H1 (cell line): Measurements from ENCODE around the gene DSG2. TPM values are rescaled to one million over a fixed set of nuclear protein-coding genes. Genes with fewer than 3 reads are reported as not detected.

Source experiments
- CTCF ChIA-PET: fragments of 300-600 bp; sonication (Branson Sonifier 250); formaldehyde crosslinking; loops from one replicate; lab custom pipeline; 2021; ENCODE audit not compliant: partially characterized antibody; lab: Charles Lee
- POLR2A ChIA-PET: fragments of 300-600 bp; sonication (Branson Sonifier 250); formaldehyde crosslinking; loops from one replicate; lab custom pipeline; 2021; ENCODE audit warnings: inconsistent platforms; ENCODE audit not compliant: partially characterized antibody; lab: Charles Lee
- DNase-seq, 2 experiments: peaks; one replicate each; pipeline versions ENCODE4 v3.0.0 to v3.0.0-alpha.2; 2010 to 2022; ENCODE audit warnings: low spot score in 2 of 2, low read depth in 1 of 2, mixed read lengths in 1 of 2
- FAIRE-seq: peaks from 2 replicates; lab custom pipeline; 2011; peaks lifted over from hg19 to GRCh38; lab: Jason Lieb, UNC
- H2AFZ ChIP-seq: 2 replicates; pipeline ENCODE4 v1.8.1; 2012; ENCODE audit warnings: low read length, inconsistent platforms
- H2AK5ac ChIP-seq: 2 replicates; pipeline ENCODE4 v1.6.1; 2013; ENCODE audit warnings: low read depth, low read length
- H2BK120ac ChIP-seq: replicated peaks from 2 replicates; pipeline ENCODE3; 2013; ENCODE audit warnings: low read depth, low read length, inconsistent platforms
- H2BK12ac ChIP-seq: 2 replicates; pipeline ENCODE4 v1.6.1; 2013; ENCODE audit warnings: low read depth, low read length
- H2BK15ac ChIP-seq: 2 replicates; pipeline ENCODE4 v1.6.1; 2013; ENCODE audit warnings: low read length
- H2BK20ac ChIP-seq: 2 replicates; pipeline ENCODE4 v1.6.1; 2013; ENCODE audit warnings: low read length
- H2BK5ac ChIP-seq: 2 replicates; pipeline ENCODE4 v1.6.1; 2013; ENCODE audit warnings: low read depth, low read length
- H3K14ac ChIP-seq: 2 replicates; pipeline ENCODE4 v1.6.1; 2013; ENCODE audit warnings: inconsistent platforms; ENCODE audit not compliant: insufficient read length
- H3K18ac ChIP-seq: 2 replicates; pipeline ENCODE4 v1.6.1; 2013; ENCODE audit warnings: low read length; ENCODE audit errors: extremely low read depth
- H3K23ac ChIP-seq: 2 replicates; pipeline ENCODE4 v1.6.1; 2013; ENCODE audit warnings: inconsistent platforms; ENCODE audit not compliant: insufficient read length
- H3K23me2 ChIP-seq: 2 replicates; pipeline ENCODE4 v1.6.1; 2013; ENCODE audit warnings: low read depth, low read length
- H3K27ac ChIP-seq: 2 replicates; pipeline ENCODE4 v1.6.1; 2011; ENCODE audit warnings: low read depth, low read length, inconsistent platforms
- H3K27me3 ChIP-seq, 4 experiments: replicated peaks in 1 of 4; 1 replicate in 1 of 4; 2 replicates in 3 of 4; pipeline versions ENCODE4 v1.6.1 to v1.8.1; 2011 to 2013; ENCODE audit warnings: low read length in 3 of 4, mild to moderate bottlenecking in 3 of 4, inconsistent platforms in 2 of 4, mixed read lengths in 2 of 4, moderate library complexity in 1 of 4; ENCODE audit not compliant: control insufficient read depth in 3 of 4, insufficient read depth in 3 of 4; ENCODE audit errors: extremely low read depth in 1 of 4
- H3K36me3 ChIP-seq, 4 experiments: 2 replicates each; pipeline versions ENCODE4 v1.6.1 to v1.8.1; 2011 to 2013; ENCODE audit warnings: mild to moderate bottlenecking in 4 of 4, low read length in 3 of 4, moderate library complexity in 2 of 4, control low read depth in 1 of 4, inconsistent platforms in 1 of 4; ENCODE audit not compliant: insufficient read depth in 4 of 4, control insufficient read depth in 2 of 4
- H3K4ac ChIP-seq: replicated peaks from 2 replicates; pipeline ENCODE3; 2013; ENCODE audit warnings: low read length, low read depth, mixed read lengths, inconsistent platforms; ENCODE audit not compliant: insufficient read length
- H3K4me1 ChIP-seq, 4 experiments: replicated peaks in 1 of 4; 1 replicate in 1 of 4; 2 replicates in 3 of 4; pipeline versions ENCODE4 v1.6.1 to v1.8.1; 2011 to 2013; ENCODE audit warnings: low read length in 3 of 4, inconsistent platforms in 2 of 4, mixed read lengths in 1 of 4; ENCODE audit not compliant: insufficient read depth in 4 of 4, control insufficient read depth in 3 of 4
- H3K4me2 ChIP-seq, 2 experiments: 2 replicates each; pipeline versions ENCODE4 v1.6.1 to v1.8.1; 2011 to 2013; ENCODE audit warnings: low read depth in 2 of 2, low read length in 2 of 2, control low read depth in 1 of 2, inconsistent platforms in 1 of 2, mild to moderate bottlenecking in 1 of 2; ENCODE audit not compliant: insufficient read depth in 1 of 2
- H3K4me3 ChIP-seq, 4 experiments: fragments of 200-600, 300-600 bp in 1 of 4; sonication (generic), shearing (Covaris generic), sonication (Bioruptor Twin) in 1 of 4; 2 replicates each; pipeline versions ENCODE4 v1.5.1 to v1.8.1; 2011 to 2016; ENCODE audit warnings: low read length in 4 of 4, low read depth in 3 of 4, control low read depth in 2 of 4, inconsistent platforms in 2 of 4, mild to moderate bottlenecking in 2 of 4, mixed read lengths in 1 of 4, moderate library complexity in 1 of 4; ENCODE audit not compliant: insufficient read depth in 2 of 4; ENCODE audit errors: extremely low read depth in 1 of 4
- H3K56ac ChIP-seq: replicated peaks from 2 replicates; pipeline ENCODE3; 2013; ENCODE audit warnings: low read depth, mild to moderate bottlenecking, mixed read lengths, low read length, inconsistent platforms; ENCODE audit not compliant: insufficient read length
- H3K79me1 ChIP-seq: 2 replicates; pipeline ENCODE4 v1.6.1; 2013; ENCODE audit warnings: low read depth, low read length, control low read depth
- H3K79me2 ChIP-seq, 2 experiments: 2 replicates each; pipeline versions ENCODE4 v1.6.1 to v1.8.1; 2012 to 2013; ENCODE audit warnings: low read length in 2 of 2, mild to moderate bottlenecking in 2 of 2, inconsistent platforms in 1 of 2; ENCODE audit not compliant: insufficient read depth in 2 of 2, control insufficient read depth in 1 of 2
- H3K9ac ChIP-seq, 4 experiments: replicated peaks in 1 of 4; 1 replicate in 1 of 4; 2 replicates in 3 of 4; pipeline versions ENCODE4 v1.6.1 to v1.8.1; 2011 to 2013; ENCODE audit warnings: low read depth in 3 of 4, low read length in 3 of 4, control low read depth in 2 of 4, mild to moderate bottlenecking in 2 of 4, moderate library complexity in 2 of 4, inconsistent platforms in 1 of 4; ENCODE audit errors: extremely low read depth in 1 of 4
- H3K9me3 ChIP-seq, 2 experiments: 2 replicates each; pipeline versions ENCODE4 v1.6.1 to v1.8.1; 2012 to 2013; ENCODE audit warnings: mild to moderate bottlenecking in 2 of 2, moderate library complexity in 2 of 2, control low read depth in 1 of 2, inconsistent platforms in 1 of 2, low read depth in 1 of 2, low read length in 1 of 2, mixed read lengths in 1 of 2; ENCODE audit not compliant: insufficient read depth in 2 of 2
- H4K20me1 ChIP-seq, 2 experiments: replicated peaks in 1 of 2; 2 replicates each; pipeline versions ENCODE3 to v1.8.1; 2011 to 2013; ENCODE audit warnings: inconsistent platforms in 2 of 2, low read length in 2 of 2, mild to moderate bottlenecking in 1 of 2; ENCODE audit not compliant: insufficient read depth in 2 of 2, control insufficient read depth in 1 of 2
- H4K5ac ChIP-seq: 2 replicates; pipeline ENCODE4 v1.6.1; 2013; ENCODE audit warnings: low read length, low read depth, mixed read lengths, inconsistent platforms; ENCODE audit not compliant: insufficient read length
- H4K8ac ChIP-seq: 2 replicates; pipeline ENCODE4 v1.8.0; 2013; ENCODE audit warnings: mild to moderate bottlenecking, moderate library complexity, low read length, inconsistent platforms; ENCODE audit not compliant: insufficient read depth; ENCODE audit errors: extremely low read depth
- H4K91ac ChIP-seq: replicated peaks from 2 replicates; pipeline ENCODE3; 2013; ENCODE audit warnings: low read length, mixed read lengths, inconsistent platforms; ENCODE audit not compliant: insufficient read length
- BACH1 ChIP-seq: IDR thresholded peaks from 2 replicates; pipeline ENCODE4 v1.6.1; 2012; ENCODE audit warnings: low read length, improper control_type of control experiment
- BRCA1 ChIP-seq: IDR thresholded peaks from 2 replicates; pipeline ENCODE4 v1.6.1; 2012; ENCODE audit warnings: low read depth, low read length, improper control_type of control experiment
- FOSL1 ChIP-seq: IDR thresholded peaks from 2 replicates; pipeline ENCODE4 v1.6.1; 2011; ENCODE audit warnings: mild to moderate bottlenecking, low read depth, low read length, moderate library complexity; ENCODE audit not compliant: insufficient read depth
- GABPA ChIP-seq: IDR thresholded peaks from 2 replicates; pipeline ENCODE4 v1.6.1; 2011; ENCODE audit warnings: mild to moderate bottlenecking, low read length, moderate library complexity, borderline replicate concordance; ENCODE audit not compliant: insufficient read depth
- SAP30 ChIP-seq: fragments of 300-600 bp; sonication (generic); IDR thresholded peaks from 2 replicates; pipeline ENCODE4 v1.7.1; 2012; ENCODE audit warnings: low read length, moderate library complexity, mild to moderate bottlenecking, inconsistent platforms; ENCODE audit not compliant: insufficient read depth, insufficient replicate concordance
- SRF ChIP-seq: IDR thresholded peaks from 2 replicates; pipeline ENCODE4 v1.6.1; 2011; ENCODE audit warnings: mild to moderate bottlenecking, low read depth, low read length, moderate library complexity
- WGBS, 2 experiments: shearing (Covaris generic) in 1 of 2; methylation state at CpG; one replicate each; pipeline versions ENCODE4 v1.1.6 to v1.1.7; 2013 to 2015; ENCODE audit warnings: low lambda C conversion rate in 2 of 2, mixed read lengths in 2 of 2, inconsistent platforms in 1 of 2, low coverage in 1 of 2, missing lambda C conversion rate in 1 of 2; ENCODE audit not compliant: insufficient replicate concordance in 2 of 2, insufficient coverage in 1 of 2, insufficient read length in 1 of 2; ENCODE audit errors: extremely low coverage in 1 of 2, missing lambda C conversion rate in 1 of 2; 5-methylcytosine and 5-hydroxymethylcytosine counted together
- polyA plus RNA-seq, 7 experiments: library from polyadenylated mRNA; depleted of rRNA in 3 of 7; stranded (reverse) in 5 of 7; unstranded in 2 of 7; fragments of >200 nt in 5 of 7; fragments of 200-250 nt in 2 of 7; gene quantifications; 1 replicate in 5 of 7; 2 replicates in 1 of 7; 4 replicates in 1 of 7; pipeline versions ENCODE4 v1.2.1 to v1.2.3, GENCODE V29; 2011 to 2013; ENCODE audit warnings: missing spikeins in 2 of 7, mixed read lengths in 2 of 7
- total RNA-seq: library from RNA; stranded (reverse); fragmentation: NEBNext Ultra II Directional; extraction: Animal tissue kit (Norgen Biotek cat#: 25700); gene quantifications from 2 replicates; pipeline ENCODE4 v1.2.1, GENCODE V29; 2021
- TF ChIP-seq, protein P1 (sequence below): IDR thresholded peaks from 2 replicates; pipeline ENCODE4 v1.6.1; 2011; ENCODE audit warnings: low read length, improper control_type of control experiment

DSG2 gene
- total and polyA plus RNA-seq, 2 of the 8 experiments (the other 6 are each of a cell fraction or from before 2014, with no cell fraction given), result 60.1 to 144 TPM

DNA sequence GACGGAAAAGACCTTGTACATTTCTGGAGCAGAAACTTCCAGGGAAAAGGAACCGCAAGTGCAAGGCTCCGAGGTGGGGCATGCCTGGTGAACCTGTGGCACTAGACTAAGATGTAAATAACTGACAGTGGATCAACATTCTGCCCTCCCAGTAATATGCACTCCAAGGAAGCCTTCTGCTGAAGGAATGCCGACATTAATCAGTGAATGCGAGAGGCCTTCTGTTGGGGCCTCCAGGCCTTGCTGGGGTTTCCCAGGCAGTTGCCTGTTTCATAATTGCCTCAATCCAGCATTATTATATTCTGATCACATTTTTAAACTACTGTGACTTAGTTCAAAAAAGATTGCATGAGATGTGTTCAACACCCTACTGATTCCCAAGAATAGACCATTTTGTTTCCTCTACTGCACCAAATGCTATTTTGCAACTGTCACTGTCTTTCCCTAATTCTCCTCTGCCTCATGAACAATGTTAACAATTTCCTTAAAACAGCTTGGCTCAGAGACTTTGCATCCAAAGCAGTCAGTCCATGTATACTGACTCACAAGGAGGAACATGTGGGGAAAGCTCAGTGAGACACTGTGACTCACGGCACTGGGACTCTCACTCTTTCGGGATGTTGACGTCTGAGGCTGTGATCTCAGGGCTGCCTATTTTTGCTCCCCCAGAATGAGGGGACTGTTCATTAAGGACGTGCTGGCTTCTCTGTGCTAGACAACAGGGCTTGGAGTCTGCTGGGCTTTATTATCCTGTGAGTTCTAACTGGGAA lies 10.5 kb upstream of the DSG2 start:
- CTCF ChIA-PET, result interaction anchor here (1.2 kb wide), 2 partner anchors 33 to 67 kb away, joined by 3 read pairs; no protein-coding TSS in a partner anchor
- H3K79me2 ChIP-seq, result no peaks in the 10 kb centered on the region
- POLR2A ChIA-PET, result no interaction called here
- H3K9me3 ChIP-seq, result no peaks in the 10 kb centered on the region
- H3K4me1 ChIP-seq, result no peaks in the 10 kb centered on the region
- no peak overlapping the region for H3K23ac ChIP-seq
- H3K79me1 ChIP-seq, result no peaks in the 10 kb centered on the region
- no peak overlapping the region for H2BK12ac ChIP-seq
- H2BK5ac ChIP-seq, result no peak overlapping the region
- H3K23me2 ChIP-seq, result no peaks in the 10 kb centered on the region
- no peaks in the 10 kb centered on the region for H3K27me3 ChIP-seq
- no peak overlapping the region for H3K4ac ChIP-seq
- H3K56ac ChIP-seq, result no peak overlapping the region
- H2AK5ac ChIP-seq, result no peak overlapping the region
- no peak for TF ChIP-seq SRF
- no peak for TF ChIP-seq SAP30
- no peak for TF ChIP-seq FOSL1
- no peak for TF ChIP-seq GABPA
- TF ChIP-seq BRCA1, result no peak
- TF ChIP-seq, protein P1, sequence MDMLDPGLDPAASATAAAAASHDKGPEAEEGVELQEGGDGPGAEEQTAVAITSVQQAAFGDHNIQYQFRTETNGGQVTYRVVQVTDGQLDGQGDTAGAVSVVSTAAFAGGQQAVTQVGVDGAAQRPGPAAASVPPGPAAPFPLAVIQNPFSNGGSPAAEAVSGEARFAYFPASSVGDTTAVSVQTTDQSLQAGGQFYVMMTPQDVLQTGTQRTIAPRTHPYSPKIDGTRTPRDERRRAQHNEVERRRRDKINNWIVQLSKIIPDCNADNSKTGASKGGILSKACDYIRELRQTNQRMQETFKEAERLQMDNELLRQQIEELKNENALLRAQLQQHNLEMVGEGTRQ, result no peak
- TF ChIP-seq BACH1, result no peak
- H4K5ac ChIP-seq, result no peak overlapping the region
- no peak overlapping the region for H3K18ac ChIP-seq
- WGBS, 2 experiments, result 83% methylated on average over 9 of the region's 9 CpGs; no CpG with 5 or more reads in 1 of the 2 experiments
- no peak overlapping the region for H2BK120ac ChIP-seq
- no peaks in the 10 kb centered on the region for H4K20me1 ChIP-seq
- no peak overlapping the region for H2BK20ac ChIP-seq
- no peaks in the 10 kb centered on the region for H3K36me3 ChIP-seq
- H4K8ac ChIP-seq, result no peak overlapping the region
- H2BK15ac ChIP-seq, result no peak overlapping the region
- H3K14ac ChIP-seq, result no peak overlapping the region
- no peak for DNase-seq
- no peak overlapping the region for H2AFZ ChIP-seq
- H3K4me2 ChIP-seq, result no peak overlapping the region
- no peak overlapping the region for H3K9ac ChIP-seq
- H4K91ac ChIP-seq, result no peak overlapping the region
- no peak overlapping the region for H3K27ac ChIP-seq
- no peak for FAIRE-seq
- H3K4me3 ChIP-seq, result no peak overlapping the region
